ENCODE measurements around the gene EYA2. TPM values are rescaled to one million over a fixed set of nuclear protein-coding genes. Genes with fewer than 3 reads are reported as not detected.
A peak's percentile ranks its signal among the peaks of the same experiment; 100 is the strongest.

Gene EYA2
- polyA plus RNA-seq, 2 donors: 21.5 to 23.6 TPM

DNA sequence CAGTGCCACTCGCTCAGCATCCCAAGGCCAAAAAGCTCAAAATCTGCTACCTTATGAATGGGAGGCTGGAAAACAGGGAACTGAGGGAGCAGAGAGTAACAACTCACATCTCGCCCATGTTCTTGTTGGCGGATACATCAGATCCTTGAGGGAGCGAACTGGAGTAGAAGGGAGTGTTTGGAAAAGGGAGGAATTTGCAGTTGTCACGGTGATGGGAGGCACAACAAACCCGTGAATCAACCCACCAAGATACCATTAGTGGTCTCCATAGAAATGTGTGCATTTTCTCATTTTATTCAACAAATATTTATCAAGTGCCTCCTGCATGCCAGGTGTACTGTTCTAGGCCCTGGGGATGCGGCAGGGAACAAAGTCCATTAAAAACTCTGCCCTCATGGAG, 212.1 kb downstream of the EYA2 start:
- Histone ChIP-seq H3K4me3 (ENCODE audit: low read depth in 1 of 2, low read length in 2 of 2) (no peak overlapping the region), H3K4me1 (ENCODE audit: control insufficient read depth in 2 of 2, insufficient read depth in 2 of 2, low read length in 1 of 2) (no peaks in the 10 kb centered on the region), H3K9me3 (ENCODE audit: control insufficient read depth in 2 of 2, insufficient read depth in 1 of 2, low read depth in 1 of 2, low read length in 1 of 2) (peaks cover 3 to 14% of the 10 kb centered on the region in 2 donors), H3K27me3 (ENCODE audit: control insufficient read depth in 1 of 2, insufficient read depth in 2 of 2, low read length in 2 of 2) (no peaks in the 10 kb centered on the region), H3K36me3 (ENCODE audit: control insufficient read depth in 2 of 2, insufficient read depth in 2 of 2, low read length in 1 of 2) (no peaks in the 10 kb centered on the region), H3K27ac (ENCODE audit: low read depth in 2 of 2, low read length in 1 of 2) (no peak overlapping the region)
- 70 to 78% methylated on average over 7 of the region's 7 CpGs for WGBS, 2 donors

DNA sequence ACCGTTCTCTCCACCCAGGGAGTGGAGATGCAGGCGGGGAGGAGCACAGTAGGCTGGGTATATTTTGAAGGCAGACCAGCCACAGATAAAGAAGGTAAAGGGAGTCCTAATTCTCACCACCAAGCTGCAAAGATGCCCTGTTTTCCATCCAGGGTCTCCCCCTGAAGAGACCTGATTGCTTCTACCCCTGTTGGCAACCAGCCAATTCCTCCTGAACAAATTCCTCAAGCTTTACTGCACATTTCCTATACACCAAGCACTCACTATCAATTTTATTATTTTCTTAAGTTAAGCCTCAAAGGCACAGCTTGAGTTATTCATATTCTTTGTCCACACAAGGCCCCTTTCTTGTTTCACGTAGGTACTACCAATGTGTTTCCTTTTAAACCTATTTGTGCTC, 214.4 kb downstream of the EYA2 start:
- no peak overlapping the region for H3K4me3 ChIP-seq (ENCODE audit: low read depth in 1 of 2, low read length in 2 of 2)
- H3K9me3 ChIP-seq (ENCODE audit: control insufficient read depth in 2 of 2, insufficient read depth in 1 of 2, low read depth in 1 of 2, low read length in 1 of 2): peaks cover 3 to 14% of the 10 kb centered on the region in 2 donors
- H3K4me1 ChIP-seq (ENCODE audit: control insufficient read depth in 2 of 2, insufficient read depth in 2 of 2, low read length in 1 of 2): no peaks in the 10 kb centered on the region
- no peaks in the 10 kb centered on the region for H3K36me3 ChIP-seq (ENCODE audit: control insufficient read depth in 2 of 2, insufficient read depth in 2 of 2, low read length in 1 of 2)
- 88 to 92% methylated on average over 3 of the region's 3 CpGs for WGBS, 2 donors
- no peaks in the 10 kb centered on the region for H3K27me3 ChIP-seq (ENCODE audit: control insufficient read depth in 1 of 2, insufficient read depth in 2 of 2, low read length in 2 of 2)
- no peak overlapping the region for H3K27ac ChIP-seq (ENCODE audit: low read depth in 2 of 2, low read length in 1 of 2)

DNA sequence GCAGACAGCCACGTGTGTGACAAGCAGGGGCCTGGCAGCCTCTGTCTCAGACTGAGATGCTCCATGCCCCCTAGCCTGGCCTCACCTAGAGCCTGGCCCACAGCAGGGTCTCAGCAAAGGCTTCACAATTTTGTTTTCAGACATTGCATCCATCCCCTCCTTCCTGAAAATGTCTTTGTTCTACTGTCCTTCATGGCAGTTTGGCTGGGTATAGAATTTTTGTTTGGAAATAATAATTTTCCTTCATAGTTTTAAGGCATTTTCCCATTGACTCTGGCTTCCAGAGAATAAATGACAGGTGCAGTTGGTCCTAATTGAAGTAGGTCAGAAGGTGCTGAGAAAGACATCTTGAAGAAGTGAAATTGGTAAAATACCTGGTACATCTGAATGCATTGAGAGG, 216.2 kb downstream of the EYA2 start:
- WGBS, 2 donors: 68 to 80% methylated on average over 1 of the region's 1 CpG
- Histone ChIP-seq H3K27ac (ENCODE audit: low read depth in 2 of 2, low read length in 1 of 2) (no peak overlapping the region), H3K9me3 (ENCODE audit: control insufficient read depth in 2 of 2, insufficient read depth in 1 of 2, low read depth in 1 of 2, low read length in 1 of 2) (peaks cover 3 to 14% of the 10 kb centered on the region in 2 donors), H3K4me1 (ENCODE audit: control insufficient read depth in 2 of 2, insufficient read depth in 2 of 2, low read length in 1 of 2) (no peaks in the 10 kb centered on the region), H3K36me3 (ENCODE audit: control insufficient read depth in 2 of 2, insufficient read depth in 2 of 2, low read length in 1 of 2) (no peaks in the 10 kb centered on the region), H3K4me3 (ENCODE audit: low read depth in 1 of 2, low read length in 2 of 2) (no peak overlapping the region), H3K27me3 (ENCODE audit: control insufficient read depth in 1 of 2, insufficient read depth in 2 of 2, low read length in 2 of 2) (no peaks in the 10 kb centered on the region)

DNA sequence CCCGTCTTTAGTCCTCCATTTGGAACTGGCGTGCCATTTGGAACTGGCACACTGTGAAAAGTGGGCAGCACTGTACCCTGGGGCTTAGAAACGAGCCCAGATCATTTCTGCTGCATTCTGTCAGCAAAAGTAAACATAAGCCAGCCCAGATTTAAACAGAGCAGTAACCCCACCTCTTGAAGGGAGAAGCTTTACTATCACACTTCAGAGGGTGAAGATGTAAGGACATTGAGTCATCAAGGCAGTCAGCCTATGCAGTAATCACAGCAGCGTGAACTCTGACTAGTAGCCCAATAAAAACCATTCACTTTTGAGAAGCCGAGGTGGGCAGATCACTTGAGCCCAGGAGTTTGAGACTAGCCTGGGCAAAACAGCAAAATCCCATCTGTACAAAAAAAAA, 216.9 kb downstream of the EYA2 start:
- H3K27ac ChIP-seq (ENCODE audit: low read depth in 2 of 2, low read length in 1 of 2): no peak overlapping the region
- peaks cover 3 to 14% of the 10 kb centered on the region in 2 donors for H3K9me3 ChIP-seq (ENCODE audit: control insufficient read depth in 2 of 2, insufficient read depth in 1 of 2, low read depth in 1 of 2, low read length in 1 of 2)
- no peak overlapping the region for H3K4me3 ChIP-seq (ENCODE audit: low read depth in 1 of 2, low read length in 2 of 2)
- H3K36me3 ChIP-seq (ENCODE audit: control insufficient read depth in 2 of 2, insufficient read depth in 2 of 2, low read length in 1 of 2): no peaks in the 10 kb centered on the region
- 74% methylated on average over 5 of the region's 5 CpGs for WGBS, 2 donors
- H3K4me1 ChIP-seq (ENCODE audit: control insufficient read depth in 2 of 2, insufficient read depth in 2 of 2, low read length in 1 of 2): no peaks in the 10 kb centered on the region
- no peaks in the 10 kb centered on the region for H3K27me3 ChIP-seq (ENCODE audit: control insufficient read depth in 1 of 2, insufficient read depth in 2 of 2, low read length in 2 of 2)

DNA sequence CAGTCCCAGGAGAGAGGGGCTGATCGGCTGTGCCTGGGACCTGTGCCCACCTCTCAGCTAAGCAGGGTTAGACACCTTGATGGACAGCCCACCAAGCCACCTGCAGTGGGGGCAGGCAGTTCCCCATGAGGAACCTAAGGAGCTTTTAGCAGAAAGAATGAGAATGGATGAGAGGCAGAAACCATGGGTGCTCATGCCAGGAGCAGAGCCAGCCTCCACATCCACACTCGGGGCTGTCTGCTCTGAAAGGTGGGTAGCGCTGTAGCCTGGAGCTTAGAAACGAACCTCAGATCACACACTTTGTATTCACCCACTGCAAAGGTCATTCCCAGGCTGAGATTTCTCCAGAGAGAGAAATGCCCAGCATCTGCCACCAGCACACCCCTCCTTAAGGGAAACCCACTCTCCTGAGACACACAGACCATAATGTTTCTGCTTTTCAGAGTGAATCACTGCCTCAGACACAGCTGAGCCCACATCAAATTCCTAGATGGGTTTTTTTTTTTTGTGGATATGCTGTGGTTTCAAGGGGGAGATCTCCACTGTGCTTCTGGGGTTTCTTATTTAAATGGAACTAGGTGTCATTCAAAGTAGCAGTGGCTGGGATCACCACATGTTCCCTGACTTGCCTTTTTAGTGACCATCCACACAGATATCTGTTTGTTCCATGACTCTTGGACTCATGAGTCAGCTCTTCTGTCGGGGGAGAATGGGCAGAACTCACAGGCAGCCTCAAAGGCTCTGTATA, 218.9 kb downstream of the EYA2 start:
- H3K4me1 ChIP-seq (ENCODE audit: control insufficient read depth in 2 of 2, insufficient read depth in 2 of 2, low read length in 1 of 2): no peaks in the 10 kb centered on the region
- no peak overlapping the region for H3K27ac ChIP-seq (ENCODE audit: low read depth in 2 of 2, low read length in 1 of 2)
- 63 to 77% methylated on average over 5 of the region's 5 CpGs for WGBS, 2 donors
- H3K36me3 ChIP-seq (ENCODE audit: control insufficient read depth in 2 of 2, insufficient read depth in 2 of 2, low read length in 1 of 2): no peaks in the 10 kb centered on the region
- no peaks in the 10 kb centered on the region for H3K27me3 ChIP-seq (ENCODE audit: control insufficient read depth in 1 of 2, insufficient read depth in 2 of 2, low read length in 2 of 2)
- H3K9me3 ChIP-seq (ENCODE audit: control insufficient read depth in 2 of 2, insufficient read depth in 1 of 2, low read depth in 1 of 2, low read length in 1 of 2): peaks cover 3 to 10% of the 10 kb centered on the region in 2 donors
- no peak overlapping the region for H3K4me3 ChIP-seq (ENCODE audit: low read depth in 1 of 2, low read length in 2 of 2)

DNA sequence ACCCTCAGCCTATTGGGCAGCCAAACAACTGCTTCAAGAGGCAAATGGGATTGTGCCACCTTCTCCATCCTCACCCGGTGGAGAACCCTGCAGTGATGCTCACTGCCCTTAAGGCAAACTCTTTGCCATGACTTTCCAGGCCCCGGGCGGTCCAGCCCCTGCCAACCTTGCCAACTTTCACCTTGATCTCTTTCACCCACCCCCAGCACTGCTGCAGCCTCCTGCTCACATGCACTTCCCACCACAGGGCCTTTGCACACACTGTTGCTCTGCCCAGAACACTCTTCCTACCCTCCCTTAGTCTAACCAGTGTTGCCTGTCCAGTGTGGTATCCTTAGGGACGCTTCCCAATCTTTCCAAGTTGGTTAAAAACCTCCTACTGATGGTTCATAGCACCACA, 221.1 kb downstream of the EYA2 start:
- no peaks in the 10 kb centered on the region for H3K27me3 ChIP-seq (ENCODE audit: control insufficient read depth in 1 of 2, insufficient read depth in 2 of 2, low read length in 2 of 2)
- peaks cover 0 to 4% of the 10 kb centered on the region in 2 donors for H3K9me3 ChIP-seq (ENCODE audit: control insufficient read depth in 2 of 2, insufficient read depth in 1 of 2, low read depth in 1 of 2, low read length in 1 of 2)
- no peaks in the 10 kb centered on the region for H3K4me1 ChIP-seq (ENCODE audit: control insufficient read depth in 2 of 2, insufficient read depth in 2 of 2, low read length in 1 of 2)
- WGBS, 2 donors: 90 to 94% methylated on average over 4 of the region's 4 CpGs
- no peak overlapping the region for H3K27ac ChIP-seq (ENCODE audit: low read depth in 2 of 2, low read length in 1 of 2)
- no peaks in the 10 kb centered on the region for H3K36me3 ChIP-seq (ENCODE audit: control insufficient read depth in 2 of 2, insufficient read depth in 2 of 2, low read length in 1 of 2)
- H3K4me3 ChIP-seq (ENCODE audit: low read depth in 1 of 2, low read length in 2 of 2): no peak overlapping the region

DNA sequence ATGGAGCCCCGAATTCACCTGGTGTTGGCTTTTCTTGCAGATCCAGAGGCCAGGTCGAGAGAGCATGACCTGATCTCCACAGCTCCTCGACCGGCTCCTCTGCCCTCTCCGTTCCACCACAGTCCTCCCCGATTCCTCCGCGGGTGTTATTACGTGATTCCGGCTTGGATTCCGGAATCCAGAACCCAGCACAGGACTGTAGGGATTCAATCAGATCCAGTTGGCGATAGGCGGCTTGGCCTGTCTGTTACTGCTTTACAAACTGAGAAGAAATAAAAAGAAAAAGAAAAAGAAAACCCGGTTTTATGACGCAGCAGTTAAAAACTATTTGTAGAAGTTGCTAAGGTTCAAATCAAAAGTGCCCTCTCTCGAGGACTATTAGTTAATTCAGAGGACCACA, 222.7 kb downstream of the EYA2 start:
- Histone ChIP-seq H3K27ac (ENCODE audit: low read depth in 2 of 2, low read length in 1 of 2) (no peak overlapping the region), H3K36me3 (ENCODE audit: control insufficient read depth in 2 of 2, insufficient read depth in 2 of 2, low read length in 1 of 2) (no peaks in the 10 kb centered on the region), H3K4me3 (ENCODE audit: low read depth in 1 of 2, low read length in 2 of 2) (no peak overlapping the region), H3K4me1 (ENCODE audit: control insufficient read depth in 2 of 2, insufficient read depth in 2 of 2, low read length in 1 of 2) (no peaks in the 10 kb centered on the region), H3K9me3 (ENCODE audit: control insufficient read depth in 2 of 2, insufficient read depth in 1 of 2, low read depth in 1 of 2, low read length in 1 of 2) (no peaks in the 10 kb centered on the region), H3K27me3 (ENCODE audit: control insufficient read depth in 1 of 2, insufficient read depth in 2 of 2, low read length in 2 of 2) (no peaks in the 10 kb centered on the region)
- 75 to 78% methylated on average over 16 of the region's 16 CpGs for whole genome bisulfite sequencing, 2 donors

DNA sequence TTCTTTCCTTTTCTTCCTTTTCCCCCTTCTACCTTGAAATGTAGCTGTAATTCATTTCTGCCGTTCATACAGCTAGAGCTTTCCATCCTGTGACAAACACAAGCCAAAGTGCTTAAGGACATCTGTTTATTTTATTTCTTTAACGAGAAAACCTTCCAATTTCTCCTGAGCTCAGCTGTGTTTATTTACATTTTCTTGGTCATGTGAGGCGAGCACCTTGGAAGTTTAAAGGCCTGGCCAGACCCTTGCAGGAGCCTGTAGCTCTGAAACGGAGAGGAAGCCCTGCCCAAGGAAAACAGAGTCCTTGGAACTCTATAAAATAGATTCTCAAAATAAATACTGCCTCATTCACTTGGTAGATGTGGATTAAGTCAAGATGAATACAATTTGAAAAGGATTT, 223.1 kb downstream of the EYA2 start:
- H3K36me3 ChIP-seq (ENCODE audit: control insufficient read depth in 2 of 2, insufficient read depth in 2 of 2, low read length in 1 of 2): no peaks in the 10 kb centered on the region
- H3K27me3 ChIP-seq (ENCODE audit: control insufficient read depth in 1 of 2, insufficient read depth in 2 of 2, low read length in 2 of 2): no peaks in the 10 kb centered on the region
- no peak overlapping the region for H3K27ac ChIP-seq (ENCODE audit: low read depth in 2 of 2, low read length in 1 of 2)
- WGBS, 2 donors: 19 to 20% methylated on average over 4 of the region's 4 CpGs
- no peaks in the 10 kb centered on the region for H3K9me3 ChIP-seq (ENCODE audit: control insufficient read depth in 2 of 2, insufficient read depth in 1 of 2, low read depth in 1 of 2, low read length in 1 of 2)
- no peaks in the 10 kb centered on the region for H3K4me1 ChIP-seq (ENCODE audit: control insufficient read depth in 2 of 2, insufficient read depth in 2 of 2, low read length in 1 of 2)
- H3K4me3 ChIP-seq (ENCODE audit: low read depth in 1 of 2, low read length in 2 of 2): no peak overlapping the region

DNA sequence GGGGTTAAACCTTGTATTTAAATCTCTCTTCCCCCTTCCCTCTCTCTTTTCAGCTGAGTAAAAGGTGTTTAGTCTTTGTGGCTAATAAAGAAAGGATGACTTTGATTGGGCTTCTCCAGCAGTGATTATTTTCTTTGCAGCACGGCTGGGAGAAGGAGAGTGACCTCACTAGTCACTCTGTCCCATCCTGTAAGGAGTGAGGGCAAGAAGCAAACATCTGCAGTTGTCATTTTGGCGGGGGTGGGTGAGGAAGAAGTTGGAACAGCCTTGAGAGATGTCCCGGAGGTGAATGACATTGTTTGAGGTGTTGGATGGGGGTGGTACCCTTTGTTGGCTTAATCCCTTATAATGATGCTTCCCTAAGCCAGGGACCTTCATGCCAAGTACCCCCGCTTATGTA, 223.6 kb downstream of the EYA2 start:
- H3K9me3 ChIP-seq (ENCODE audit: control insufficient read depth in 2 of 2, insufficient read depth in 1 of 2, low read depth in 1 of 2, low read length in 1 of 2): no peaks in the 10 kb centered on the region
- H3K4me3 ChIP-seq (ENCODE audit: low read depth in 1 of 2, low read length in 2 of 2): no peak overlapping the region
- H3K36me3 ChIP-seq (ENCODE audit: control insufficient read depth in 2 of 2, insufficient read depth in 2 of 2, low read length in 1 of 2): no peaks in the 10 kb centered on the region
- H3K4me1 ChIP-seq (ENCODE audit: control insufficient read depth in 2 of 2, insufficient read depth in 2 of 2, low read length in 1 of 2): no peaks in the 10 kb centered on the region
- H3K27me3 ChIP-seq (ENCODE audit: control insufficient read depth in 1 of 2, insufficient read depth in 2 of 2, low read length in 2 of 2): no peaks in the 10 kb centered on the region
- 13 to 32% methylated on average over 4 of the region's 4 CpGs for WGBS, 2 donors
- peak overlapping the region in 1 of 2 donors; percentile 14 for H3K27ac ChIP-seq (ENCODE audit: low read depth in 2 of 2, low read length in 1 of 2)

DNA sequence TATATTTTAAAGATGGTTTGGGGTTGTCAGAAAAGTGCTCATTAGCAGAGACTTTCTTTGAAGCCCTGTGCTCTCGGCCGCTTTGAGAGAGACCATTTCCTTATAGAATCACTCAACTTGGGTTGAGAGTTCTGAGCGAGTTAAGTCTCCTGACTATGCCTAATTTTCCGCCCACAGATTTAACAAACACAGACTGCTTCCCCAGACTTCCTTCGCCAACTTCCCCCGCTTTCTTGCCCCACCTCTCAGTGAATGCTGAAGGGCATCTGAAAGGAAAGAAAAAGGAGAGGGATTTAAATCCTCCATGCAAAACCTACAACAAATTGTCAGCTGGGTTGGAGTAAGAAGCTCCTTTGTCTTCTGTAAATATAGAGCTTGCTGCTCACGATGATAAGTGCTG, 224.0 kb downstream of the EYA2 start:
- Histone ChIP-seq H3K27ac (ENCODE audit: low read depth in 2 of 2, low read length in 1 of 2) (peak overlapping the region; percentile 24 to 33), H3K9me3 (ENCODE audit: control insufficient read depth in 2 of 2, insufficient read depth in 1 of 2, low read depth in 1 of 2, low read length in 1 of 2) (no peaks in the 10 kb centered on the region), H3K36me3 (ENCODE audit: control insufficient read depth in 2 of 2, insufficient read depth in 2 of 2, low read length in 1 of 2) (no peaks in the 10 kb centered on the region), H3K27me3 (ENCODE audit: control insufficient read depth in 1 of 2, insufficient read depth in 2 of 2, low read length in 2 of 2) (no peaks in the 10 kb centered on the region), H3K4me3 (ENCODE audit: low read depth in 1 of 2, low read length in 2 of 2) (no peak overlapping the region), H3K4me1 (ENCODE audit: control insufficient read depth in 2 of 2, insufficient read depth in 2 of 2, low read length in 1 of 2) (no peaks in the 10 kb centered on the region)
- WGBS, 2 donors: 17 to 31% methylated on average over 7 of the region's 7 CpGs

Measured in esophagus (tissue), 2 donors.